ENCODE results near the gene DCHS2.

DCHS2 gene

DNA sequence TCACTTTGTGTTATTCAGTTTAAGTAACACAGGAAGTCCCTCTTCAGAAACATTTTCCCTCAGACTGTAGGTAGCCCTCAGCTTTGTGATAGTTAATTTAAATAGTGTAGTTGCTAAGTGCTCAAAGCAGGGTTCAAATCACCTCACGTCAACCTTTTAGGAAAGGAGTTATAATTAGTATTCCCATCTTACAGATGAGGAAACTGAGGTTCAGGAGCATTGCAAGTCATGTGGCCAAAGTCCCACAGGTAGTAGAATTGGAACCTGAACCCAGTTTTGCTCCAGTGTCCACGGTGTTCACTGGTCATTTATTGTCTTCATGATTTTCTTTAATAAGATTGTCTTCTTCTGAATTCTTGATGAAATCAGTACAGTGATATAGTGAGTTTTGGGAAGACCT lies 4.3 kb upstream of the DCHS2 start:
- Histone ChIP-seq H3K27me3 (replicated peaks) (peaks cover 21% of the 10 kb centered on the region), H3K27ac (no peak overlapping the region), H3K4me3 (ENCODE audit: low read depth, low read length) (no peak overlapping the region), H3K36me3 (replicated peaks) (no peaks in the 10 kb centered on the region)
- DNase-seq = no peak
- in situ Hi-C loops (cut with HindIII; ENCODE audit: low pct_ligation_motif_present, low sequenced_read_pairs) = no loop called here
- TF ChIP-seq, protein P1, sequence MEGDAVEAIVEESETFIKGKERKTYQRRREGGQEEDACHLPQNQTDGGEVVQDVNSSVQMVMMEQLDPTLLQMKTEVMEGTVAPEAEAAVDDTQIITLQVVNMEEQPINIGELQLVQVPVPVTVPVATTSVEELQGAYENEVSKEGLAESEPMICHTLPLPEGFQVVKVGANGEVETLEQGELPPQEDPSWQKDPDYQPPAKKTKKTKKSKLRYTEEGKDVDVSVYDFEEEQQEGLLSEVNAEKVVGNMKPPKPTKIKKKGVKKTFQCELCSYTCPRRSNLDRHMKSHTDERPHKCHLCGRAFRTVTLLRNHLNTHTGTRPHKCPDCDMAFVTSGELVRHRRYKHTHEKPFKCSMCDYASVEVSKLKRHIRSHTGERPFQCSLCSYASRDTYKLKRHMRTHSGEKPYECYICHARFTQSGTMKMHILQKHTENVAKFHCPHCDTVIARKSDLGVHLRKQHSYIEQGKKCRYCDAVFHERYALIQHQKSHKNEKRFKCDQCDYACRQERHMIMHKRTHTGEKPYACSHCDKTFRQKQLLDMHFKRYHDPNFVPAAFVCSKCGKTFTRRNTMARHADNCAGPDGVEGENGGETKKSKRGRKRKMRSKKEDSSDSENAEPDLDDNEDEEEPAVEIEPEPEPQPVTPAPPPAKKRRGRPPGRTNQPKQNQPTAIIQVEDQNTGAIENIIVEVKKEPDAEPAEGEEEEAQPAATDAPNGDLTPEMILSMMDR (IDR thresholded peaks at IDR 0.05; ENCODE audit: low read depth, low read length, missing control alignments) = no peak

DNA sequence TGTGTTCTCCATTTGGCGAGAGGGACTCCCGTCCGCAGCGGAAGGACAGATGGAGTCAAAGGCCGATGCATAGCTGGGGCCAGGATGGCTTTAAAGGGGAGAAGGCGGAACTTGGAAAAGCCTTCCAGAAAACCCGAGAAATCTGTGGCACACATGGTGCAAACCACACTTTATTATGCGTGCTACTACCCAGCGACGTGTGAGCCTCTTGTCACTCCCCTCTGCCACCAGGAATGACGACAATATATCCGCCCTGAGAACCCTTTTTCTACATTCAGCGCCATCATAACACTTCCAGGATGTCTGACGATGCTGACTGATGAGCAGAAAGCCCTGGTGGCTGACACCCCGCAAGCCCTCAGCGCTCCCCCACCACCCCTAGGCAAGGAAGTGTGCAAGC lies 689 bp upstream of the DCHS2 start:
- TF ChIP-seq, protein P1 (IDR thresholded peaks at IDR 0.05; ENCODE audit: low read depth, low read length, missing control alignments) = no peak
- H3K36me3 ChIP-seq (replicated peaks) = no peaks in the 10 kb centered on the region
- no peak for DNase-seq
- H3K4me3 ChIP-seq (ENCODE audit: low read depth, low read length) = peak overlapping the region; percentile 24
- peaks cover 37% of the 10 kb centered on the region for H3K27me3 ChIP-seq (replicated peaks)
- no peak overlapping the region for H3K27ac ChIP-seq
- in situ Hi-C loops (cut with HindIII; ENCODE audit: low pct_ligation_motif_present, low sequenced_read_pairs) = no loop called here

DNA sequence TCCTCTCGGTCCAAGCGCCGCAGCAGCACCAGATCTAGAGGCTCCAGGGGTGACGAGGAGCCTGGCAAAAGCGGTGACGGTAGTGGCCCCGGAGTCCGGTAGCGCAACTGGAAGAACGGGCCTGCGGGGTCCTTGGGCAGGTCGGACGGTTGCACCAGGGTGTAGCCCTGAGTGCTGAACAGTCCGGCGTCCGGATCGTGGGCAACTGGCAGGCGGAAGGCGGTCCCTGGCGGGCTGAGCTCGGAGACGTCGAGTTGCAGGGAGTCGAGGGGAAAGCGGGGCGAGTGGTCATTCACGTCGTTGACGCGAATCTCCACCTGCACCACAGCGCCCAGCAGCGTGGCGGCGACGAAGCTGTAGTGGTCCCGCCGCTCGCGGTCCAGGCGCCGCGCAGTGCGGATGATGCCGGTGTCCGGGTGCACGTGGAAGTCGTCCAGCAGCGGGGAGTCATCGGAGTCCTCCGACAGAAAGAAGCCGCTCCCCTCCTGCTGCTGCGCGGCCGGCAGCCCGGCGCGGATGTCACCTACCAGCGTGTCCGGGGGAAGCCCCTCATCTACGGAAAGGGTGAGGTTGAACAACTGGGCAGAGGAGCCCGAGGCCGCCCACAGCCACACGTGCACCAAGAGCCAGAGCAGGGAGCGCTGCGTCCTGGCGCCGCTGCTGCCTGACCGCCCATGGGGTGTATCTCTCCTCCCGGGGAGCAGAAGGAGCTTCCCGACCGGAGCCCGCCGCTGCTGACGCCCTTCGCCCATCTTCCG lies 837 bp downstream of the DCHS2 start:
- Histone ChIP-seq H3K27ac (no peak overlapping the region), H3K36me3 (replicated peaks) (no peaks in the 10 kb centered on the region), H3K4me3 (ENCODE audit: low read depth, low read length) (no peak overlapping the region), H3K27me3 (replicated peaks) (peaks cover 37% of the 10 kb centered on the region)
- TF ChIP-seq, protein P1 (IDR thresholded peaks at IDR 0.05; ENCODE audit: low read depth, low read length, missing control alignments) = no peak
- in situ Hi-C loops (cut with HindIII; ENCODE audit: low pct_ligation_motif_present, low sequenced_read_pairs) = no loop called here
- DNase-seq = no peak

DNA sequence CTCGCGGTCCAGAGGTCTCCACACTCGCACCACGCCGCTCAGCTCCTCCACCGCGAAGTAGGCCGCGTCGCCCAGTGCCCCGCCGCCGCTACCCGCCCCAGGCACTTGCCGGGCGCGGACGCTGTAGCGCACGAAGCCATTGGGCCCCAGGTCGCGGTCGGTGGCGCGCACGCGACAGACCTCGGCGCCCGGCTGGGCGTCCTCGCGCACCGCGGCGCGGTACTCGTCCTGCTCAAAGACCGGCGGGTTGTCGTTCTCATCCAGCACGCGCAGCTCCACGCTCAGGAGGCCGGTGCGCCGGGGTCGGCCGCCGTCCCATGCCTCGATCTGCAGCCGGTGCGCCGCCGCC lies 1.4 kb downstream of the DCHS2 start:
- TF ChIP-seq, protein P1 (IDR thresholded peaks at IDR 0.05; ENCODE audit: low read depth, low read length, missing control alignments) = no peak
- no peak overlapping the region for H3K27ac ChIP-seq
- H3K27me3 ChIP-seq (replicated peaks) = peaks cover 37% of the 10 kb centered on the region
- DNase-seq = no peak
- H3K36me3 ChIP-seq (replicated peaks) = no peaks in the 10 kb centered on the region
- in situ Hi-C loops (cut with HindIII; ENCODE audit: low pct_ligation_motif_present, low sequenced_read_pairs) = no loop called here
- H3K4me3 ChIP-seq (ENCODE audit: low read depth, low read length) = no peak overlapping the region

DNA sequence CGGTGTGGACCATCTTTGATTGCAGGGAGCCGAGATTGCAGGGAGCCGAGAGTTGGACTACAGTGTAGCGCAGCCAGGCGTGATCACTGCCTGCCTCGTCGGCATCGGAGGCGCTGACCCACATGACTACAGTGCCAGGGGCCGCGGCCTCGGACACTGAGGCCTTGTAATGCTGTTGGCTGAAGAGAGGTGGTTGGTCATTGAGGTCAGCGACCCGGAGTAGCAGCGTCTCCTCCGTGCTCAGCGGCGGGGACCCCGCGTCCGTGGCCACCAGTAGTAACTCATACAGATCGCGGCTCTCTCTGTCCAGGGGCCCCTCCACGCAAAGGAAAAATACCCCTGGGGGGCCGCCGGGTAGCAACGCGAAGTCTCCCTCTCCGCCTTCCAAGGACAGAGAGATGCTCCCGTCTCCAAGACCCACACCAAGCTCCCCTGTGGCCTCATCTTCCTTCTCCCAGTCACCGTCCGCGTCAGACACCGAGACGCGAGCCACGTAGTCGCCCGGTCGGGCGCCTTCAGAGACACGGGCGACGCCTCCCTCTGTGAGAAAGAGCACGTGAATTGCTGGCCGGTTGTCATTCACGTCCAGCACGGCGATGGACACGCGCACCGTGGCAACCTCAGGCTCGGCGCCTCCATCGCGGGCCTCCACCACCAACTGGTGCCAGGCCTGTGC lies 1.9 kb downstream of the DCHS2 start:
- Histone ChIP-seq H3K27me3 (replicated peaks) (peaks cover 37% of the 10 kb centered on the region), H3K36me3 (replicated peaks) (no peaks in the 10 kb centered on the region), H3K27ac (no peak overlapping the region), H3K4me3 (ENCODE audit: low read depth, low read length) (no peak overlapping the region)
- no peak for DNase-seq
- TF ChIP-seq, protein P1 (IDR thresholded peaks at IDR 0.05; ENCODE audit: low read depth, low read length, missing control alignments) = no peak
- in situ Hi-C loops (cut with HindIII; ENCODE audit: low pct_ligation_motif_present, low sequenced_read_pairs) = no loop called here
